ENCODE measurements around the gene LTA.

LTA gene

GRCh38 chr6:31622684-31623091, 50.6 kb downstream of the LTA start:
- DNase-seq (ENCODE audit: low spot score), result no peak
- FAIRE-seq, result no peak
